HCT116 (cell line): ENCODE results near the gene ANKRD37. TPM values are rescaled to one million over a fixed set of nuclear protein-coding genes. Genes with fewer than 3 reads are reported as not detected.

ENCODE experiments used
- ATAC-seq: fragments of 200-7000 bp; cut with Tn5 transposase; 2 replicates; pipeline ENCODE4 v1.9.1; 2020; ENCODE audit warnings: mild to moderate bottlenecking, moderate library complexity
- BruUV-seq: library from RNA; stranded (reverse); fragments of 400-500 nt; replicated peaks from 2 replicates; lab custom pipeline; 2021; lab: Mats Ljungman, UMichigan
- CTCF ChIA-PET: fragments of 300-600 bp; sonication (Branson Sonifier 250); formaldehyde crosslinking; loops from one replicate; lab custom pipeline; 2021; ENCODE audit warnings: antibody characterized with exemption; lab: Charles Lee
- POLR2A ChIA-PET: fragments of 300-600, 350-600 bp; sonication (Branson Sonifier 250); formaldehyde crosslinking; loops from one replicate; lab custom pipeline; 2021; ENCODE audit warnings: antibody characterized with exemption; lab: Charles Lee
- RAD21 ChIA-PET, 2 experiments: fragments of 300-600 bp; sonication (Branson Sonifier 250); formaldehyde crosslinking; loops; one replicate each; lab custom pipeline; 2023; ENCODE audit warnings: low total read pairs in 2 of 2; ENCODE audit not compliant: uncharacterized antibody in 2 of 2, unreplicated experiment in 2 of 2, low non-redundant PET in 1 of 2; lab: Charles Lee
- DNase-seq: peaks from one replicate; pipeline ENCODE4 v3.0.0-alpha.2; 2010; ENCODE audit warnings: low read depth, low spot score
- H2AFZ ChIP-seq: fragments of 200-600 bp; shearing (Covaris generic), sonication (generic); 2 replicates; pipeline ENCODE4 v1.6.1; 2017; ENCODE audit warnings: low read depth, mixed run types, mixed read lengths, antibody characterized with exemption, low read length; ENCODE audit not compliant: poor library complexity, severe bottlenecking
- H3K27ac ChIP-seq: 2 replicates; pipeline ENCODE4 v1.5.1; 2012; ENCODE audit warnings: low read depth, low read length
- H3K27me3 ChIP-seq: fragments of 200-600 bp; sonication (generic); 2 replicates; pipeline ENCODE4 v1.6.1; 2016; ENCODE audit warnings: mixed run types, low read length, mixed read lengths; ENCODE audit not compliant: insufficient read depth
- H3K36me3 ChIP-seq, 2 experiments: fragments of 200-500 bp in 1 of 2; fragments of 200-600 bp in 1 of 2; sonication (Bioruptor generic) in 1 of 2; sonication (generic) in 1 of 2; 2 replicates each; pipeline versions ENCODE4 v1.5.1 to v1.6.1; 2014 to 2016; ENCODE audit warnings: low read length in 2 of 2, inconsistent platforms in 1 of 2, mixed read lengths in 1 of 2, mixed run types in 1 of 2; ENCODE audit not compliant: insufficient read depth in 2 of 2, control insufficient read depth in 1 of 2
- H3K4me1 ChIP-seq, 2 experiments: fragments of 200-600 bp in 1 of 2; sonication (generic) in 1 of 2; 2 replicates each; pipeline versions ENCODE4 v1.5.1 to v1.6.1; 2012 to 2017; ENCODE audit warnings: low read length in 2 of 2, inconsistent platforms in 1 of 2, mild to moderate bottlenecking in 1 of 2, mixed read lengths in 1 of 2, mixed run types in 1 of 2, moderate library complexity in 1 of 2; ENCODE audit not compliant: insufficient read depth in 2 of 2, control insufficient read depth in 1 of 2
- H3K4me2 ChIP-seq: fragments of 200-600 bp; sonication (generic); 2 replicates; pipeline ENCODE4 v1.6.1; 2017; ENCODE audit warnings: mixed run types, low read length, mixed read lengths
- H3K4me3 ChIP-seq, 2 experiments: fragments of 200-600 bp in 1 of 2; sonication (generic) in 1 of 2; replicated peaks in 1 of 2; 2 replicates each; pipeline ENCODE4 v1.5.1; 2011 to 2016; ENCODE audit warnings: low read length in 2 of 2, control low read depth in 1 of 2, low read depth in 1 of 2, mild to moderate bottlenecking in 1 of 2, mixed read lengths in 1 of 2, mixed run types in 1 of 2
- H3K79me2 ChIP-seq: fragments of 200-600 bp; sonication (generic); 2 replicates; pipeline ENCODE4 v1.6.1; 2017; ENCODE audit warnings: mild to moderate bottlenecking, mixed run types, low read length, moderate library complexity, mixed read lengths; ENCODE audit not compliant: insufficient read depth
- H3K9ac ChIP-seq: fragments of 200-600 bp; sonication (generic); 2 replicates; pipeline ENCODE4 v1.6.1; 2016; ENCODE audit warnings: low read length, mixed read lengths
- H3K9me2 ChIP-seq: fragments of 200-600 bp; sonication (generic), shearing (Covaris generic); 2 replicates; pipeline ENCODE4 v1.6.1; 2017; ENCODE audit warnings: mixed run types, mild to moderate bottlenecking, moderate library complexity; ENCODE audit not compliant: insufficient read depth
- H3K9me3 ChIP-seq, 2 experiments: fragments of 200-500 bp in 1 of 2; fragments of 200-600 bp in 1 of 2; sonication (Bioruptor generic) in 1 of 2; sonication (generic) in 1 of 2; 2 replicates each; pipeline ENCODE4 v1.6.1; 2014 to 2017; ENCODE audit warnings: low read length in 2 of 2, mixed read lengths in 2 of 2, inconsistent platforms in 1 of 2, low read depth in 1 of 2, mild to moderate bottlenecking in 1 of 2, mixed run types in 1 of 2, moderate library complexity in 1 of 2; ENCODE audit not compliant: control insufficient read depth in 1 of 2, insufficient read depth in 1 of 2
- H4K20me1 ChIP-seq: fragments of 200-600 bp; sonication (generic), shearing (Covaris generic); 2 replicates; pipeline ENCODE4 v1.6.1; 2017; ENCODE audit warnings: mixed run types, mild to moderate bottlenecking, moderate library complexity; ENCODE audit not compliant: insufficient read depth
- EZH2 ChIP-seq: fragments of 200-600 bp; sonication (generic); IDR thresholded peaks from 2 replicates; pipeline ENCODE4 v1.6.1; 2017; ENCODE audit warnings: antibody characterized with exemption, mixed run types
- FOSL1 ChIP-seq: IDR thresholded peaks from 2 replicates; pipeline ENCODE4 v1.6.1; 2012; ENCODE audit warnings: low read depth
- JUND ChIP-seq: IDR thresholded peaks from 2 replicates; pipeline ENCODE4 v1.6.1; 2012
- POLR2A ChIP-seq: IDR thresholded peaks from 2 replicates; pipeline ENCODE4 v1.7.0; 2011; ENCODE audit warnings: borderline replicate concordance; ENCODE audit not compliant: insufficient read depth, insufficient read length; ENCODE audit errors: extremely low read depth
- POLR2AphosphoS5 ChIP-seq: IDR thresholded peaks from 2 replicates; pipeline ENCODE4 v1.6.1; 2011; ENCODE audit warnings: mild to moderate bottlenecking, low read depth, low read length, moderate library complexity
- REST ChIP-seq: IDR thresholded peaks from 2 replicates; pipeline ENCODE4 v1.6.1; 2012; ENCODE audit warnings: low read depth
- SIN3A ChIP-seq: IDR thresholded peaks from 2 replicates; pipeline ENCODE4 v1.6.1; 2012; ENCODE audit warnings: low read depth
- SP1 ChIP-seq: IDR thresholded peaks from 2 replicates; pipeline ENCODE4 v1.6.1; 2012; ENCODE audit warnings: low read depth
- ZFX ChIP-seq: fragments of 450-650 bp; IDR thresholded peaks from 2 replicates; pipeline ENCODE4 v1.6.1; 2017
- ZNF274 ChIP-seq: fragments of 200-500 bp; sonication (Bioruptor generic); IDR thresholded peaks from 2 replicates; pipeline ENCODE4 v1.6.1; 2014; ENCODE audit warnings: mild to moderate bottlenecking, low read depth, low read length, inconsistent platforms
- intact Hi-C: fragments of 100-400 bp; cut with micrococcal nuclease; formaldehyde crosslinking; loops from 2 replicates; pipeline ENCODE4 v1.10.0; 2022
- total RNA-seq: library from RNA; stranded (reverse); gene quantifications from one replicate; pipeline ENCODE4 v1.2.1, GENCODE V29; 2021; ENCODE audit not compliant: unreplicated experiment
- TF ChIP-seq, protein P1 (sequence below): IDR thresholded peaks from 2 replicates; pipeline ENCODE4 v1.6.1; 2011; ENCODE audit warnings: mild to moderate bottlenecking, low read length, moderate library complexity; ENCODE audit not compliant: insufficient replicate concordance; ENCODE audit errors: extremely low read depth
- TF ChIP-seq, protein P2 (sequence below): IDR thresholded peaks from 2 replicates; pipeline ENCODE4 v1.6.1; 2012

ANKRD37 gene
- total RNA-seq, 1 experiment from 2014 or later, result 29.9 TPM

DNA sequence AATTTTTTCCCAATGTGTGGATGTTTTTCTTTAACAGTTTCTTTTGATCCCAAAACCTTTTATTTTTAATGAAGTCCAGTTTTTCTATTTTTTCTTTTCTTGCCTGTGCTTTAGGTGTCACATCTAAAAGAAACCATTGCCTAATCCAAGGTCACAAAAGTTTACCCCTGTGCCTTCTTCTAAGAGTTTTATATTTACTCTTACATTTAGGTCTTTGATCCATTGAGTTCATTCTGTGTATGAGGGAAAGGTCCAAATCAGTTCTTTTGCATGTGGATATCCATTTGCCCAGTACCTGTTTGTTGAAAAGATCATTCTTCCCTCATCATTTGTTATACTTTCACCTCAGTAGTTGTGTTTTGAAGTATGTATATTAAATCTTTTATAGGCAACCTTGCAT lies 13.9 kb upstream of the ANKRD37 start:
- TF ChIP-seq SP1, result no peak
- no peak for TF ChIP-seq ZFX
- TF ChIP-seq ZNF274, result no peak
- no peak for TF ChIP-seq EZH2
- TF ChIP-seq, protein P1, sequence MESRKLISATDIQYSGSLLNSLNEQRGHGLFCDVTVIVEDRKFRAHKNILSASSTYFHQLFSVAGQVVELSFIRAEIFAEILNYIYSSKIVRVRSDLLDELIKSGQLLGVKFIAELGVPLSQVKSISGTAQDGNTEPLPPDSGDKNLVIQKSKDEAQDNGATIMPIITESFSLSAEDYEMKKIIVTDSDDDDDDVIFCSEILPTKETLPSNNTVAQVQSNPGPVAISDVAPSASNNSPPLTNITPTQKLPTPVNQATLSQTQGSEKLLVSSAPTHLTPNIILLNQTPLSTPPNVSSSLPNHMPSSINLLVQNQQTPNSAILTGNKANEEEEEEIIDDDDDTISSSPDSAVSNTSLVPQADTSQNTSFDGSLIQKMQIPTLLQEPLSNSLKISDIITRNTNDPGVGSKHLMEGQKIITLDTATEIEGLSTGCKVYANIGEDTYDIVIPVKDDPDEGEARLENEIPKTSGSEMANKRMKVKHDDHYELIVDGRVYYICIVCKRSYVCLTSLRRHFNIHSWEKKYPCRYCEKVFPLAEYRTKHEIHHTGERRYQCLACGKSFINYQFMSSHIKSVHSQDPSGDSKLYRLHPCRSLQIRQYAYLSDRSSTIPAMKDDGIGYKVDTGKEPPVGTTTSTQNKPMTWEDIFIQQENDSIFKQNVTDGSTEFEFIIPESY, result no peak
- no peak for TF ChIP-seq SIN3A
- TF ChIP-seq, protein P2, sequence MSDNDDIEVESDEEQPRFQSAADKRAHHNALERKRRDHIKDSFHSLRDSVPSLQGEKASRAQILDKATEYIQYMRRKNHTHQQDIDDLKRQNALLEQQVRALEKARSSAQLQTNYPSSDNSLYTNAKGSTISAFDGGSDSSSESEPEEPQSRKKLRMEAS, result no peak
- TF ChIP-seq JUND, result no peak
- H3K27me3 ChIP-seq, result no peaks in the 10 kb centered on the region
- H3K9ac ChIP-seq, result no peak overlapping the region
- H2AFZ ChIP-seq, result no peak overlapping the region
- no peaks in the 10 kb centered on the region for H3K9me2 ChIP-seq
- no peaks in the 10 kb centered on the region for H3K79me2 ChIP-seq
- no peak overlapping the region for H3K27ac ChIP-seq
- RAD21 ChIA-PET, result no interaction called here
- ATAC-seq (no peak), DNase-seq (no peak)
- intact Hi-C loops, result no loop called here
- POLR2A ChIA-PET, result no interaction called here
- H3K36me3 ChIP-seq, result no peaks in the 10 kb centered on the region
- H3K9me3 ChIP-seq, result no peaks in the 10 kb centered on the region
- no TSS peak for BruUV-seq
- H3K4me1 ChIP-seq, result peaks cover 5 to 7% of the 10 kb centered on the region in 2 experiments; a peak in 2 of 4 replicates
- no peak overlapping the region for H3K4me3 ChIP-seq
- H3K4me2 ChIP-seq, result no peak overlapping the region
- CTCF ChIA-PET, result no interaction called here
- H4K20me1 ChIP-seq, result no peaks in the 10 kb centered on the region

- no TSS peak for BruUV-seq
- Histone ChIP-seq H3K4me3 (no peak overlapping the region), H3K27me3 (no peaks in the 10 kb centered on the region), H2AFZ (no peak overlapping the region), H3K9ac (no peak overlapping the region), H4K20me1 (no peaks in the 10 kb centered on the region), H3K27ac (no peak overlapping the region), H3K4me1 (peaks cover 5 to 7% of the 10 kb centered on the region in 2 experiments; a peak in 2 of 4 replicates), H3K79me2 (no peaks in the 10 kb centered on the region), H3K4me2 (no peak overlapping the region), H3K9me3 (no peaks in the 10 kb centered on the region), H3K36me3 (no peaks in the 10 kb centered on the region), H3K9me2 (no peaks in the 10 kb centered on the region)
- no peak for DNase-seq
- RAD21 ChIA-PET, result no interaction called here
- POLR2A ChIA-PET, result interaction anchor here (1.0 kb wide), 1 partner anchor 13 kb away, joined by 4 read pairs; the partner anchor contains the start of gene ANKRD37
- CTCF ChIA-PET, result no interaction called here
- no peak for ATAC-seq
- intact Hi-C loops, result no loop called here
- TF ChIP-seq SP1 (0 out of 2 replicates have a peak, but pooled peaks have one; percentile 23), EZH2 (no peak), POLR2A (no peak), SIN3A (no peak), ZFX (0 out of 2 replicates have a peak, but pooled peaks have one; percentile 8), FOSL1 (no peak), POLR2AphosphoS5 (no peak), REST (no peak)
- TF ChIP-seq, protein P2, result no peak
Observed at GRCh38 chr4:185383451-185383850, 13.2 kb upstream of the ANKRD37 start.
